Uterus (tissue), 4 donors: Measurements from ENCODE around the gene TUBG2. TPM values are rescaled to one million over a fixed set of nuclear protein-coding genes. Genes with fewer than 3 reads are reported as not detected.

Source experiments
- DNase-seq, 2 donors: peaks; one replicate each; pipeline ENCODE4 v3.0.0-alpha.2; 2019 to 2020
- H3K27ac ChIP-seq, 2 donors: fragments of 200-600 bp; sonication (generic); 1 replicate in 1 of 2; 2 replicates in 1 of 2; pipeline ENCODE4 v1.5.1; 2016 to 2018
- H3K27me3 ChIP-seq, 2 donors: fragments of 200-600 bp; sonication (generic); one replicate each; pipeline ENCODE4 v1.5.1; 2018 to 2019; ENCODE audit warnings: control low read depth in 1 of 2
- H3K36me3 ChIP-seq, 2 donors: fragments of 200-600 bp; sonication (generic); one replicate each; pipeline ENCODE4 v1.5.1; 2019; ENCODE audit warnings: control low read depth in 1 of 2
- H3K4me1 ChIP-seq, 2 donors: fragments of 200-600 bp; sonication (generic); one replicate each; pipeline ENCODE4 v1.5.1; 2018 to 2019; ENCODE audit warnings: control low read depth in 1 of 2
- H3K4me3 ChIP-seq, 2 donors: fragments of 200-600 bp; sonication (generic); 1 replicate in 1 of 2; 2 replicates in 1 of 2; pipeline ENCODE4 v1.5.1; 2018 to 2019; ENCODE audit warnings: mild to moderate bottlenecking in 1 of 2
- H3K9me3 ChIP-seq, 2 donors: fragments of 200-600 bp; sonication (generic); one replicate each; pipeline ENCODE4 v1.5.1; 2019; ENCODE audit warnings: control low read depth in 1 of 2
- POLR2A ChIP-seq, 2 donors: fragments of 450-650 bp; IDR thresholded peaks; one replicate each; pipeline ENCODE4 v1.6.1; 2016; ENCODE audit warnings: antibody characterized with exemption in 2 of 2, mild to moderate bottlenecking in 1 of 2, moderate library complexity in 1 of 2
- intact Hi-C: fragments of 100-400 bp; cut with DNase I; formaldehyde crosslinking; loops from one replicate; pipeline ENCODE4 v1.15.1; 2023; ENCODE audit warnings: low total_unique reads
- total RNA-seq, 4 donors: library from RNA; depleted of rRNA in 3 of 4; stranded (reverse); fragments of >200 nt in 3 of 4; gene quantifications; one replicate each; pipeline versions ENCODE4 v1.1.0 to v1.2.4, GENCODE V29; 2014 to 2023
- TF ChIP-seq, protein P1 (sequence below), 4 experiments: fragments of 200-600 bp in 2 of 4; fragments of 450-650 bp in 2 of 4; sonication (generic) in 2 of 4; IDR thresholded peaks; one replicate each; pipeline ENCODE4 v1.5.1; 2016 to 2019; ENCODE audit warnings: antibody characterized with exemption in 4 of 4, mild to moderate bottlenecking in 2 of 4, moderate library complexity in 1 of 4
- donor health status: DM: yes; HTN: yes; CAD: no.

Gene TUBG2
- total RNA-seq, 4 donors from 2014 or later: 9.7 to 60.7 (median 27.6) TPM

GRCh38 chr17:42683407-42684034, 24.4 kb downstream of the TUBG2 start:
- Histone ChIP-seq H3K4me1 (peaks cover 3 to 16% of the 10 kb centered on the region in 2 donors), H3K36me3 (no peaks in the 10 kb centered on the region), H3K27me3 (no peaks in the 10 kb centered on the region), H3K9me3 (no peaks in the 10 kb centered on the region), H3K4me3 (peak overlapping the region; percentile 48 to 56), H3K27ac (peak overlapping the region; percentile 96 to 97)
- intact Hi-C loops: no loop called here
- no peak for TF ChIP-seq POLR2A (IDR thresholded peaks at IDR 0.05)
- TF ChIP-seq, protein P1, sequence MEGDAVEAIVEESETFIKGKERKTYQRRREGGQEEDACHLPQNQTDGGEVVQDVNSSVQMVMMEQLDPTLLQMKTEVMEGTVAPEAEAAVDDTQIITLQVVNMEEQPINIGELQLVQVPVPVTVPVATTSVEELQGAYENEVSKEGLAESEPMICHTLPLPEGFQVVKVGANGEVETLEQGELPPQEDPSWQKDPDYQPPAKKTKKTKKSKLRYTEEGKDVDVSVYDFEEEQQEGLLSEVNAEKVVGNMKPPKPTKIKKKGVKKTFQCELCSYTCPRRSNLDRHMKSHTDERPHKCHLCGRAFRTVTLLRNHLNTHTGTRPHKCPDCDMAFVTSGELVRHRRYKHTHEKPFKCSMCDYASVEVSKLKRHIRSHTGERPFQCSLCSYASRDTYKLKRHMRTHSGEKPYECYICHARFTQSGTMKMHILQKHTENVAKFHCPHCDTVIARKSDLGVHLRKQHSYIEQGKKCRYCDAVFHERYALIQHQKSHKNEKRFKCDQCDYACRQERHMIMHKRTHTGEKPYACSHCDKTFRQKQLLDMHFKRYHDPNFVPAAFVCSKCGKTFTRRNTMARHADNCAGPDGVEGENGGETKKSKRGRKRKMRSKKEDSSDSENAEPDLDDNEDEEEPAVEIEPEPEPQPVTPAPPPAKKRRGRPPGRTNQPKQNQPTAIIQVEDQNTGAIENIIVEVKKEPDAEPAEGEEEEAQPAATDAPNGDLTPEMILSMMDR (IDR thresholded peaks at IDR 0.05): no peak
- peak; percentile 60 to 68 for DNase-seq

DNA sequence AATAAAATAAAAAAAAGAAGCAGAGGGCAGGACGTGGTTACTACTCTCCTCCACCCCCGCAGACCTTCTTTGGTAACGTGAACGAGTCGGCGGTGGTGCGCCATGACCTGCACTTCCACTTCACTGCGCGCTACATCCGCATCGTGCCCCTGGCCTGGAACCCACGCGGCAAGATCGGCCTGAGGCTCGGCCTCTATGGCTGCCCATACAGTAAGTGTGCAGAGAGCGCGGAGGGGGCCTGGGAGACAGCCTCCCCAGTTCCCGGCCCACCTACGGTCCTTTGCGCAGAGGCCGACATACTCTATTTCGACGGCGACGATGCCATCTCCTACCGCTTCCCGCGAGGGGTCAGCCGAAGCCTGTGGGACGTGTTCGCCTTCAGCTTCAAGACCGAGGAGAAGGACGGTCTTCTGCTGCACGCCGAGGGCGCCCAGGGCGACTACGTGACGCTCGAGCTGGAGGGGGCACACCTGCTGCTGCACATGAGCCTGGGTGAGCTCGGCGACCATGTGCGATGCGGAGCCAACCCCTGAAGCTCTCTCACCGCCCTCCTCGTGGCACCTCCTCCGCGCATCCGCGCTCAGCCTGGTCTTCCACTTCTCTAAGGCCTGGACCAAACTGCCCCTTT, 26.0 kb downstream of the TUBG2 start:
- Histone ChIP-seq H3K36me3 (no peaks in the 10 kb centered on the region), H3K9me3 (no peaks in the 10 kb centered on the region), H3K4me3 (no peak overlapping the region), H3K4me1 (peaks cover 0 to 6% of the 10 kb centered on the region in 2 donors), H3K27me3 (no peaks in the 10 kb centered on the region), H3K27ac (no peak overlapping the region)
- no peak for DNase-seq
- TF ChIP-seq, protein P1 (IDR thresholded peaks at IDR 0.05): no peak
- TF ChIP-seq POLR2A (IDR thresholded peaks at IDR 0.05): no peak
- intact Hi-C loops: no loop called here

- Histone ChIP-seq H3K27me3 (no peaks in the 10 kb centered on the region), H3K9me3 (no peaks in the 10 kb centered on the region), H3K27ac (no peak overlapping the region), H3K36me3 (no peaks in the 10 kb centered on the region), H3K4me3 (no peak overlapping the region), H3K4me1 (peaks cover 0 to 6% of the 10 kb centered on the region in 2 donors)
- no peak for DNase-seq
- intact Hi-C loops: no loop called here
- no peak for TF ChIP-seq POLR2A (IDR thresholded peaks at IDR 0.05)
- TF ChIP-seq, protein P1 (IDR thresholded peaks at IDR 0.05): no peak
Measured at GRCh38 chr17:42685831-42686230, 26.7 kb downstream of the TUBG2 start.

- Histone ChIP-seq H3K27ac (no peak overlapping the region), H3K36me3 (no peaks in the 10 kb centered on the region), H3K9me3 (no peaks in the 10 kb centered on the region), H3K27me3 (no peaks in the 10 kb centered on the region), H3K4me1 (peaks cover 0 to 6% of the 10 kb centered on the region in 2 donors), H3K4me3 (no peak overlapping the region)
- intact Hi-C loops: no loop called here
- no peak for DNase-seq
- TF ChIP-seq, protein P1 (IDR thresholded peaks at IDR 0.05): no peak
- no peak for TF ChIP-seq POLR2A (IDR thresholded peaks at IDR 0.05)
Measured at GRCh38 chr17:42686520-42687128, 27.5 kb downstream of the TUBG2 start.

DNA sequence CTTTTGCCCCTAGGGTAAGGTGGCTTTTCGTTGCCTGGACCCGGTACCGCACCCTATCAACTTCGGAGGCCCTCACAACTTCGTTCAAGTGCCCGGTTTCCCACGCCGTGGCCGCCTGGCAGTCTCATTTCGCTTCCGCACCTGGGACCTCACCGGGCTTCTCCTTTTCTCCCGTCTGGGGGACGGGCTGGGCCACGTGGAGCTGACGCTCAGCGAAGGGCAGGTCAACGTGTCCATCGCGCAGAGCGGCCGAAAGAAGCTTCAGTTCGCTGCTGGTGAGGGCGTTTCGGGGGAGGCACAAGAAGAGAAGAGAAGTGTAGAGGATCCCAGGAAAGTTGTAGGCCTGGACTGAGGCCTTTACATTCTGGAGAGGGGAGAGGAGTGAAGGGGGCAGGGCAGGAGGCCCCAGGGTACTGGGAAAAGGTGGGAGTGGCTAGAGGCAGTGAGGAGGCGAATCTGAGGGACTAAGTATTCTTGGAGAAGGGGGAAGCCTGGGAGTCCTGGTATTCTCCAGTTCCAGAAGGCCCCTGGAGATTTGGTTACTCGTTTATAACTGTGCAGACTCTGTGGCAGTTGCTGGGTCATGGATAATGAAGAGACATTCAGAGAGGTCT, 28.7 kb downstream of the TUBG2 start:
- no peak overlapping the region for H3K27ac ChIP-seq
- TF ChIP-seq, protein P1 (IDR thresholded peaks at IDR 0.05): no peak
- TF ChIP-seq POLR2A (IDR thresholded peaks at IDR 0.05): no peak
- DNase-seq: no peak
- no peaks in the 10 kb centered on the region for H3K36me3 ChIP-seq
- H3K9me3 ChIP-seq: no peaks in the 10 kb centered on the region
- peaks cover 0 to 6% of the 10 kb centered on the region in 2 donors for H3K4me1 ChIP-seq
- no peak overlapping the region for H3K4me3 ChIP-seq
- no peaks in the 10 kb centered on the region for H3K27me3 ChIP-seq
- intact Hi-C loops: no loop called here
